Activated CD4-positive, CD25-positive, alpha-beta regulatory T cell (primary cell): ENCODE results near the gene KCNH1.

Source experiments
- DNase-seq, 4 experiments: peaks; one replicate each; lab custom pipeline; 2025; lab: John Stamatoyannopoulos, UW

The KCNH1 gene

DNA sequence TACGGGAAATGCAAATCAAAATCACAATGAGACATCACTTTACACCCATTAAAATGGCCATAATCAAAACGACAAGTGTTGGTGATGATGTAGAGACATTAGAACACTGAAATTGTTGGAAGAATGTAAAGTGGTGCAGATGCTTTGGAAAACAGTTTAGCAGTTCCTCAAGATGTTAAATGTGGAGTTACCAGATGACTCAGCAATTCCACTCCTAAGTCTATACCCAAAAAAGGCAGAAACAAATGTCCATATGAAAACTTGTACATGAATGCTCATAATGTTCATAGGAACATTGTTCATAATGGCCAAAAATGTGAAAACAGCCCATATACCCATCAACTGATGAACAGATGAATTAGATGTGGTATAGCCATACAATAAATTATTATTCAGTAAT, 267.4 kb downstream of the KCNH1 start:
- no peak for DNase-seq

DNA sequence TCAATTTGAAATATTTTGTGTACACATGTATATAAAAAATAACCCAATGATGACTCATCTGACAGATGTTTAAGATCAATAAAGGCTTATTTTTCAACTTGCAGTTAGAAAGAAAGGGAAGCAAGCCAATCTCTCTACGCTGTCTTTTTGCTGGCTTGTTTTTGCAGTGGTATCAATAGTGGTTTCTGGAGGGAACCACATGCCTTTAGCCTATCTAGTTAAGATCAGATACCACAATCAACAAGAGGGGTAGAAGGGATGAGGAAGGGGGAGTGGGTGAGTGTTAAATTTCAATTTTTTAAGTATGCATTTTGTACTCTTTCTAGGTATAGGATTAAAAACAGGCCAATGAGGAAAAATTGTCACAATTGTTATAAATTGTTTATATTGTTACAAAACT, 276.2 kb downstream of the KCNH1 start:
- DNase-seq: no peak

DNA sequence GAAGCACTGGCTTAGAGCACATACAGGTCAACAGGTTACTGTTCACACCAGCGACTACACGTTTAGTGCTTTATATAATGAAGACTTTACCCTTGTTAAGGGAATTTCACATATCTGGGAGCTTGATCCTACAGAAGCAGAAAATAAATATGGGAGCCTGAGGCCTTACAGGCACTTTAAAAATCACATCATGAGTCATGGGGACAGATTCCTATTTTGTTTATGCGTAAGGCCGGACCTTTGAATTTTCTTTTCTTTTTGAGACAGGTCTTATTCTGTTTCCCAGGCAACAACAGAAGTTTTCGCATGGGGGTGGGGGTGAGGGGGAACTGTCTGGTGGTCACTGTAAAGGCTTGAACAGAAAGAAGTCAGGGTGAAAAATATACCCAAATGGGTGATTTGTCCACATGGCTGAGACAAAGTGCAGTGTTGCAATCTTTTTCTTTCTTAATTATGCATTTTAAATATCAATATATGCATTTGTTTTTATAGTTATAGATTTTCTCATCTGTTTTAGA, 276.7 kb downstream of the KCNH1 start:
- no peak for DNase-seq

DNA sequence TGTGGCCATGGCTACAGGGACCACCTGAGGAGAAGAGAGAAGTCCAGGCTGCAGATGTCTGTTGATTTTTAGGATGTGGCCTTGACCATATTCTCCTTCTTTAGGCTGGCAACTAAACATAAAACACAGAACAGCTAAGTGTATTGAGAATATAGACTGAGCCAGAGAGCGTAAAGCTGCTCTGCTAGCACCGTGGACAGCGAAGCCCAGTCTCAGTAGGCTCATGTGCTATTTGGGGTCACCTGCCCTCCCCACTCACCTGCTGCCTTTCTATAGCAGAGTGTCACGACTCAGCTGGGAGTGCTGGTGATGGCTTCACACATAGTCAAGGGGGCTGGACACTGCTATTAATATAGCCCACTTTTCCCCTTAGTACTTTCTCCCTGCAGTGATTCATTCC, 278.5 kb downstream of the KCNH1 start:
- DNase-seq: no peak

DNA sequence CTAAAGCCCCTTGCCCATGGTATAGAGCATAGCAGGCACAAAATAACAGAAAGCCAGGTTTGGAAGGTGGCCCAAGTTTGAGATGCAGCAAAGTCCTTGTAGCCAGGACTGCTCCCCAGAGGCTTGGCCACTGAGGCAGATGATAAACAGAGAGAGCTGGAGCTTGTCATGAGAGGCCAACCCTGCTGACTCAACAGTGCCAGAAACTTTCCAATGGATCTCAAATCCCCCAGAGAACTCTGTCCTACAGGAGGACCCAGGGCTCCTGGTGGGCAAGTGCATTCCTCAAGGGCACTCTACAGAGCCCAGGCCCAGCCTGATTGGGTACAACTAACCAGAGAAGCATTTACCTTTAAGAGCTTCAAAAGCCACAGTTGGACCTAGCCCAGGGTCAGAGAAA, 280.7 kb downstream of the KCNH1 start:
- no peak for DNase-seq

DNA sequence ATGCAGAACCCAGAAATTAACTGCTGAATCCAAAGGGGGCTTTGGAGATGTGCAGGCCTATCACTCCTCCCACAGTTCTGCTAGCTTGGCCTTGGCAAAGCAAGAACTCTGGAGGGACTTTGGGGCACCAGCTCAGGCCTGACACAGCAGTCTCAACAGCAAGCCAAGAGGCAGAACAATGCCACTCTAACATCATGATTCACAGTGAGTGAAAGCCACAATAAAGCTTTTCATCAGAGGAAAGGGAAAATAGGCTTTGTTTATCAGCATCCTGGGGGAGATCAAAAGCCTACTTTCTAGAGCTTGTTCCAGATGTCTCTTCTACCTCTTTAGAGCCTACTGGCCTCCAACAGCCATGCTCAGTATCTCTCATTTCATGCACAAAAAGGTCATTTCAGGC, 283.4 kb downstream of the KCNH1 start:
- no peak for DNase-seq

DNA sequence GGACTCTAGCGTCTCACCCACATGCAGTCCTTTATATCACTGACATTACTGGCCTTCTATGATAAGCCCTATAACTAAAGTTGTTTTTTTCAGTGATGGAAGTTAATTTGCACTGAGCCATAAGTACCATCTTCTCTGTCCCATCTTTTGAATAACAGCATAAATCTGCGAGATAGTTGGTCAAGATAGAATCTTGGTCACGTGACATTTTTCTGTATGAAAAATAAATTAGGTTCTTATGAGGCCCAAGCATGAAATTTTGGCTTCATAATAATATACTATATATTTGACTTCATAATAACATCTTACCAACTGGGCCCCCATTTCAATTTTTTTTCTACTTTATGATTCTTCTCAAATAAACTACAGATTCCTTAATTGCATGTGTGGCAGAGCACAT, 285.5 kb downstream of the KCNH1 start:
- no peak for DNase-seq

DNA sequence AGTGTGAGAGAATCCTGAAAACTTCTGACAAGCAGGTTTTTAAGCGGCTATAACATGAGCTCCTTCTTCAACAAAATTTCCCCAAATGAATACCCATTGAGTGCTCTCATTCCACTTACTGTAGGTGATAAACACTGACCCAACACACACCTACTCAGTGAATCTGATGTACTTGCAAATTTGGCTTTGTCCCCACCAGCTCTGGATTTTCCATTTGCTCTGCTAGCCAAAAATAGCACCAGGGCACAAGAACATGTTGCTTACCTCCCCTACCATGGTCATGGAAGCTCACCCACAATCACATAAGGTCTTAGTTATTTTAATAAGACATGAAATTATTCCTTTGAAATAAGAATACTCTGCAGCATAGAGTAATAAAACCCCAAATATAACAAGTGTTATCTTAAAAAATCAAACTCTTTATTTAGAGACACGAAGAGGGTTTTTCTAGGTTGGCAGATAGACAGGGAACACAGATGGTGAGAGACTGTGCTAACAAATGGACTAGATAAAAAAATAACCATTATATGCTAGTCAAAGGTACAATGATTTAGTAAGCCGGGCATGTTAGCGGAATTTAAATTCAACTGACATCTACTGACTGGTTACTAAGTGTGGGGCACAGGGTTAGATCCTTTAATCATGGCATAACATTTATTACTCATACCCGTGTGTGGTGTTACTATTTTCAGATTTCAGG, 291.9 kb downstream of the KCNH1 start:
- DNase-seq: no peak

DNA sequence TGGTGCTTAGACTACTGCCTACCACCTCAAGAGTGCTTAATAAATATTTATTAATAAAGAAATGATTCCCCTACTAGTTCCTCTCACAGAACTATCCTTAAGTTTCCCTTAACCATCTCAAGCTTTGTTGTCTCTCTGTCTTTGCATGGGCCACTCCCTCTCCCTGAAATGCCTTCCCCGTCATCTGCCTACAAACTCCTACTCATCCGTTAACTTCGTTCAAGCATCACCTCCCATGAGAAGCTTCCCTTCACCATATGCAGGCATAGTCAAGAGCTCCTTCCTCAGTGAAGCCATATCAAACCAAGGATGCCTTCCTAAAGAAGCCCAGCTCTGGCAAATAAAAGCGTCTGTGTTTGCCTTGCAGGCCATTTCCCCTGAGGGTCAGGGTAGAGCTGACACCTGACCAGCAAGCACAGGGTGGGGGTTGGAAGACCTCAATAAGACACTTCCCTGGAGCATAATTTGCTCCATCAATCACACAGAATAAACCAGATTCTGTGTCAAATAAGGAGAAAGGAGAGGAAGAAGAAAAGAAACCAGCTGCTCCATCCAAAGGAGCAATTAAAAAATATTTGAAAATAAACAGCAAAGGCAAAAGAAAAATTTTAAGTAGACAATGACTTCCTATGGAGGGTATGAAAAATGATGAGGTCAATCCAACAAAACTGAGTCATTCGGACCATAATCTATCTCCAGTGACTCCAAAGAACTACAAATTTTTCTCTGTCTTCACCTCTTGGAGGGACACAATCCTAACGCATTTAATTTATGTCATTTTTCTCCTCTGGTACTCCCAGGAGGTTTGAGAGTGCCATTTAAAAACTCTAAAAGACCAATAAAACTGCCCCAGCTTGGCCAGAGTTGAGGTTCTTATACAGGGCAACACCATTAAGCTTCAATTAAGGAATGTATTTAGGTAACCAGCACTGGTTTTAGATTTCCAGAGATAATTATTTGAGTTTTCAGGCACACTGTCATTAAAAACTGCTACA, 303.6 kb downstream of the KCNH1 start:
- DNase-seq: no peak

DNA sequence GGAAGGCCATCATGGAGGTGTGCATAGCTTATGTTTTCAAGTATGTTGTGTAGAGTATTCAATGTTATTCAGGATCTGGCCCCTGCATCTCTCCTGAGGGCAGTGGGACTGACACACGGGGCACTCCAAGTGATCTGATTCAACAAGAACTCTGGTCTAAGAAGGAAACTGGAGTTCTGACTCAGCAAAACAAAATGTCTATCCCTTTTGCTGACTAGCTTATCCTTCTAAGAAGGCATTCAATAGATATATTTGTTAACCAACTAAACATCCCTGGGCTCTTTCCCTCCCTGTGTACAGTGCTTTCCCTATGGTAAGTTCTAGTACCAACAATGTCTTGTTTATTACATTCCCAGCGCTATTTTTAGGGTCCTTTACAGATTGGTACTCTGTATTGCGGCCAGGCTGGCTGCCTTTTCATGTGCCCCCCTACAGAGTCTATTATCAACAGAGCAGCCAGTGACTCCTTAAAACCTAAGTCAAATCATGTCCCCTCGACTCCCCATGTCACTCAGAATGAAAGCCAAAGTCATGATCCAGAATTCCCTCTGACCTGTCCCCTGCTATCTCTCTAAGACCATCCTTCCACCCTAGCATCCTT, 304.9 kb downstream of the KCNH1 start:
- no peak for DNase-seq

DNA sequence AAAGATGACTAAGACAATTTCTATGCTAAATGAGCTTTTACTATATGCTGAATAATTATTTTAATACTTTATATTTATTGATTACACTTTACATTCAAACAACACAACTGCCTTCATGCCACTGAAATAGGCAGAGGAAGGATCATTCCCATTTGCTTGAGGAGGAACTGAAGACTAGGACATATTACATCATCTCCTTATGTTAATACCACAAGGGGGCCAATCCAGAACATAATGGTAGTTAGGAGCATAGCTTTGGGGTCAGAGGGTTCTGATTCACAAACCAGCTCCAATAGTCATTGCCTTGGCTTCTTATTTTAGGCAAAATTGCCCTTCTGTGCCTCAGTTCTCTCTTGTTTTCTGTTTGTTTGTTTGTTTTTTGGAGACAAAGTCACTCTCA, 306.5 kb downstream of the KCNH1 start:
- DNase-seq: no peak

DNA sequence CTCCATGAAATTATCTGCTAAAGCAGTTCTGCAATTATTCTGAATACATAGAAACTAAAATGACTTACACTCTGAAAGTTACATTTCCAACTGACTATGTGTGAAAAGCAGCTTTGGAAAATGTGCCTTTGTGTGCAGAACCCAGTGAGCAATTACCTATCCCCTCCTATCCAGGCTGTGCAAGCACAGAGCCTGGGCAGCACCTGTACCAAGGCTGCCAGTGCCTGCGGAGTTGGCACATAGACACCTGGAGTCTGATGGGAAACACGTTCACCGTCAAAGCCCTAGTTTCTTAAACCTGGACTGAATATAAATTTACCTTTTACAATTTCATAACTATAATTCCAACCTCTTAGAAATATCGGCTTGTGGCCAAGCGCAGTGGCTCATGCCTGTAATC, 307.3 kb downstream of the KCNH1 start:
- DNase-seq: no peak

DNA sequence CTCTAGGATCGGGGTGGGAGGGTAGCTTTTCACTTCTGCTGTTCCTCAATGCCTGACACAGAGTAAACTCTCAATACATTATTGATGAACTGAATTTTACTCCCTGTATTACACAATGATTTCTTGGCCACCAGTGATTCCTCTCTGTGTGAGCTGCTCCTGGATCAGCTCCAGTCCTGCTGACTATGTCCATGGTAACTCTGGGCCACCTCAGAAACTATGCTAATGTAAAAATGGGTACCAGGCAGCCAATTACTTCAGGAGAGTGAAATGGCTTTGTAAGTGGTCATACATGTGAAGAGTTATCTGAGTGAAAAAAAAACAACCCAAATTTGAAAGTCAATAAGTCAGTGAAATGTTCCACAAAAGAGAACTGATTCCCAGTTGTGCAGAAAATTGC, 311.0 kb downstream of the KCNH1 start:
- DNase-seq: no peak

DNA sequence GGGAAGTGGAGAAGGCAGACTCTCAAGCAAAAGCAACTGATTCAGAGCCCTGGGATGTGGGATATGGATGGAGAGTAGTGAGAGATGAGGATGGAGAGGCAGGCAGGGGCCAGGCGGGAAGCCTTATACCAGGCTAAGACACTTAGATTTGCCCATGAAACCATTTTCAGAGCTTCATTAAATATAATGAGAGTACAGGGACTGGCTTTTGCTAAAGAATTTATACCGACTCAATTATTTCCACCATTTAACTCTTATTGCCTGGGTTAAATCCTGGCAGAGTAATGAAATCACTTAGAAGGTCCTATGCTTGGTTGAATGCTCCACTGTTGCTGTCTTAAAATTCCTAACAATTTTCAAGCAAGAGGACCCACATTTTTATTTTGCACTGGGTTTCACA, 311.7 kb downstream of the KCNH1 start:
- no peak for DNase-seq

DNA sequence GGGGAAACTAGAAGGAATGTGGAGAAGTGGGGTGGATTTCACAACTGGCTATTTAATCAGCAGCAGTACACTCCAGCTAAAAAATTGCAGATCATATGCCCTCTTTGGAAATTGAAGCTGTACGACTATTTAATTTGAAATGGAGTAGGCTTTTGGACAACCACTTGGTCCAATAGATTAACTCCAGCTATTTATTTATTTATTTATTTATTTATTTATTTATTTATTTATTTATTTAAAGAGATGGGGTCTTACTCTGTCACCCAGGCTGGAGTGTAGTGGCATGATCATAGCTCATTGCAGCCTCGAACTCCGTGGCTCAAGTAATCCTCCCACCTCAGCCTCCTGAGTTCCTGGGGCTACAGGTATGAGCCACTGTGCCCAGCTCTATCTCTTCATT, 312.3 kb downstream of the KCNH1 start:
- DNase-seq: no peak

DNA sequence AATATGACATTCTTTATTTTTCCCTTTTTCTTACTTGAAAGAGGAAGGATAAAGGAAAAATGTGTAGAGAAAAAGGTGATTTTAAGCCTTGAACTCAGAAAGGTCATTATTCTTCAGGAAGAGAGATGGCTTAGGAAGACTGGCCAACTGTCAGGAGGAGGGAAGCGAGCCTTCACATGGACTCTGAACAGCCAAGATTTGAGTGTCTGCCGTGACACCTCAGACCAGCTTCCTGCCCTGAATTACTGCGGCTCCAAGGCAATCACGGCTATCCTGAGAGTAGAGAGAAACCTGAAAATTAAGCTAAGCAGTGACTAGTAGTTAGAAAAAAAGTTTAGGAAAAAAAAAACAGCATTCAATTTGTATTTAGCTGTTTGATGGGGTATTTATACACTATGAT, 314.7 kb downstream of the KCNH1 start:
- no peak for DNase-seq

DNA sequence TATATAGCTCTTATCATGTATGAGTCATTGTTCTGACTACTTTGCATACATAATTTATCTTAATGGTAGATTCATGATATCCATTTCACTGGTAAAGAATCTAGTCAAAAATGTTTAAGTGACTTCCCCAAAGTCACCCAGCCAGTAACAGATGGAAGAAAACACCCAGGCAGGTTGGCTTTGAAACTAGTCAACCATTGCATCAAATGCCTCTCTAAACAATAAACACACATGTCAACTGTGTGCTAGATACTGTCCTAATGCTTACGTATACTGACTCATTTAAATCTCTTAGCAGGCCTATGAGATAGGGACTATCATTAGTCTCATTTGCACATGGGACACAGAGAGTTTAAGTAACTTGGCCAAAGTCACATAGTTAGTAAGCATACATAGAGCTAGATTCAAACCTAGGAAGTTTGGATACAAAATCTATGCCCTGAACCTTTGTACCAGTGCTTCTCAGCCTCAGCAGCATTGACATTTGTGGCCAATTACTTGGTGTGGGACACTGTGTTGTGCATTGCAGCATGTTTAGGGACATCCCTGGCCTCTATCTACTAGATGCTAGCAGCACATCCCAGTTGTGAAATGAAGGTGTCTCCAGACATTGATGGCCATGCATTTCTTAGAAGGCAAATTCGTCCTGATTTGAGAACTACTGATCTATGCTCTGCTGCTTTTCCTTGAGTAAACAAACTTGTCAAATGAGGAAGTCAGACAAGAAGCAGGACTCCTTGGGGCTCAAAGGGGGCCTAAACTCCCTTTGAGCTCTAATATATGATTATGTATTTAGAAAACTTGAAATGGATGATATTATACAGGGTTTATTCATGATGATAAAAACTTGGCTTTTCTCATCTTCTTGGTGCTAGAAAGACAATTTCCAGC, 316.3 kb downstream of the KCNH1 start:
- DNase-seq: no peak

DNA sequence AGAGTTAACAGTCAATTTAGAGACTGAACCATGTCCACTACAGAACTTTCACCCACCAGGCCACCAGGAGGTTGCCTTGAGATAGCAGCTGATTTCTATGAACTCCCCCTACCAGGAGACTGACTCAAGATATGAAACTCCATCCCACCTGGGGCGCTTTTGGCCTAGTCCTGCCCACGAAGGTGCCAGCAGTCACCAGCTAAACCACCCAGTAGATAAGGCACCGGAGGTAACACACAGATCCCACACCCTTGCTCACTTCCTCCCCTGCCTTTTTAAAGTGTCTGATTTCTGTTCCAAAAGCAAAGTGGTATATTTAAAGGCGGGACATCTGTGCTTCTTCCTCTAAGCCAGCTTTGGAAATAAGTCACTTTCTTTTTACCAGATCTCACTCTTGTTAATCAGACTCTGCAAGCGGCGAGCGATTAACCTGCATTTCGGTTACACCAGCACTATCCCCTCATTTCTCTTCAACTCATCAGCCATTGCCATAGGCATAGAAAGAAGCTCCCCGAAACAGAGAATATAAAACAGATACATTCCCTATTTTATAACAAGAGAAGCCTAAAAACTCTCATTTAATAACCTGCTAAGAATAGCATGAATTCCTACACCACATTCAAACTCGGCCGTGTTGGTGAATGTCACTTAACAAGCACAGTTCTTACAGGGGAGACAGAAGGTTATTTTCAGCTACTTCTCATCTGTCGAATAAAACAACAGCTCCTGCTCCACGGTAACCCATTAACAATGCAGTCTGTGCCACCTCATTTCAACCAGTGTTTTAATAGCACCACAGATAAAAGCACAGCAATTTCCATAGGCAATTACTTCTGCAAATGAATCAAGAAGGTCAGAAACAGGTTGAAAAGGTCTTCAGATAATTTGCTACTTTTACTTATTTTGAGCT, 318.1 kb downstream of the KCNH1 start:
- no peak for DNase-seq

DNA sequence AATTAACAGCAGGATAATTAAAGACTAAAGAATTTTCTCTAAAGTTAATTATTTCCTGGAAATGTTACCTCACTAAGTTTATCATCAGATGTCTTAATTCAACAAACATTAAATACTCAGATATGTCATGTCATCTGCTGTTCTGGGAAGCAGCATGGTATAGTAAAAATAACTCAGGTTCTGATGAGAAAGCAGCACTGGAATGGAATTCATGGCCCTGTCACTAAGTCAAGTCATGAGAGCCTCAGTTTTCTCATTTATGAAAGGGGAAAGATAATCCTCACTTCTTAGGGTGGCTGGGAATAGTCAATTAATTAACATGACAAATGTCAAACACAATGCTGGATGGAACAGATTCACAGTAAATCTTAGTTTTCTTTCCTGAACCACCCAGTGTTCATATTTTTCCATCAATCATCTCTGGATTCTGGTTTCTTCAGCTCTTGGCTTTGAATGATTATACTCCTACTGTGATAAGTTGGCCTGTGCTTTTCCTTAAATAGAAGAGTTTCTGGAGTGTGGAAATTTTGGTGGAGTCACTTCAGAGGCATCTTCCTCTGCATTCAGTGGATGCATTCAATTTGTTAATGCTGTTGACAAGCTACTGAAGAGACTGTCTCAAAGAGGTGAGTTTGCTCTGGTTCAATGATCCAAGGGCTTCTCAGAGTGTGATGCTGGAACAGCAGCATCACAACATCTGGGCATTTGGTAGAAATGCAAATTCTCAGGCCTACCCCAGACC, 319.4 kb downstream of the KCNH1 start:
- no peak for DNase-seq

DNA sequence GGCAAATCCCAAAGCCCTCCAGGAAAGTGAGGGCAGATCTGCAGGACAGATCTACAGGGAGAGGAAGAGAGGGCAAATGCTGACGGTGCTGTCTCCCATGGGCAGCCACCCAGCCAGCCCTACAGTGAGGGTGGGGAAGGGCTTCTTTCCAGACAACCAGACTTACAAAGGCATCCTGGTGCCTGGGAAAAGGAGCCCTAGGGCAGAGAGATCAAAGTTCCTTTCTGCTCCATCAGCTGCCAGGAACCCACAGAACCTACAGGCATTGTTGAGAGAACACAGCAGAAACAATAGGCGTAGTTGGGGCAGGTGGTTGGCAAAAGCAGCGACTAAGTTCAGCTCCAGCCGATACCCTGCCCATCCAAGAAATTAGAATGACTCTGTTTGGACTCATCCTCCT, 332.4 kb downstream of the KCNH1 start:
- DNase-seq: no peak
